HUES64 (cell line): ENCODE measurements around the gene SRP19.
"Not testable (repeated sequence)": the region's sequence is repeated elsewhere in the genome, so short reads cannot be mapped to it uniquely, and the experiment has no call there.

ENCODE experiments used
- H3K27ac ChIP-seq: 2 replicates; pipeline ENCODE4 v1.7.0; 2013; ENCODE audit warnings: low read depth, low read length, inconsistent platforms
- H3K27me3 ChIP-seq: 2 replicates; pipeline ENCODE4 v1.6.1; 2013; ENCODE audit warnings: mild to moderate bottlenecking, low read length; ENCODE audit not compliant: insufficient read depth
- H3K36me3 ChIP-seq: 2 replicates; pipeline ENCODE4 v1.6.1; 2013; ENCODE audit warnings: mild to moderate bottlenecking, low read length; ENCODE audit not compliant: insufficient read depth
- H3K4me1 ChIP-seq: 2 replicates; pipeline ENCODE4 v1.6.1; 2013; ENCODE audit warnings: mild to moderate bottlenecking, low read length, moderate library complexity; ENCODE audit not compliant: insufficient read depth
- H3K4me3 ChIP-seq: 2 replicates; pipeline ENCODE4 v1.5.1; 2013; ENCODE audit warnings: mild to moderate bottlenecking, low read length, moderate library complexity
- H3K9ac ChIP-seq: 2 replicates; pipeline ENCODE4 v1.6.1; 2013; ENCODE audit warnings: mild to moderate bottlenecking, low read depth, low read length
- H3K9me3 ChIP-seq: 2 replicates; pipeline ENCODE4 v1.6.1; 2013; ENCODE audit warnings: low read depth, low read length; ENCODE audit not compliant: insufficient read depth
- WGBS: fragments of 150-250, 120-280 bp; methylation state at CpG from one replicate; pipeline ENCODE4 v1.1.7; 2013; ENCODE audit warnings: missing lambda C conversion rate; 5-methylcytosine and 5-hydroxymethylcytosine counted together

SRP19 gene

GRCh38 chr5:112895682-112896081 lies 34.6 kb downstream of the SRP19 start:
- WGBS, result 91% methylated on average over 3 of the region's 3 CpGs
- no peak overlapping the region for H3K27ac ChIP-seq
- H3K36me3 ChIP-seq, result peaks cover 62% of the 10 kb centered on the region

DNA sequence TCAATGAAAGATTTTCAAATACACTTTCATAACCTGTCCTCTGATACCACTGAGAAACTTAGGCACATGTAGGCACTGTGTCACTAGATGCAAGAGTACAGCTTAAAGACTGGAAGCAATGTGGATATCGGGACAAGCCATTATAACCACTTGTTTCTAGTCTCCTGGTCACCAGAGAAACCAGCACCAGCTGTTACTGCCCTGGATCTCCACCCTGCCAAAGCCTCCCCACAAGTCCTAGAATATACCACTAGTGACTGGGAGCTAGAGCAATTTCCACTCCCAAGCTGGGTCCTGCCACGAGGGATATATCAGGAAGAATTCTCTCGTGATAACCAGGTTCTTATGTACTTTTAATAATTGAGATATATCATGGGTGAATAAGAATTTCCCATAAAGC lies 41.5 kb downstream of the SRP19 start:
- Histone ChIP-seq H3K27me3 (no peaks in the 10 kb centered on the region), H3K36me3 (peaks cover 51% of the 10 kb centered on the region), H3K4me3 (no peak overlapping the region), H3K27ac (no peak overlapping the region), H3K9me3 (no peaks in the 10 kb centered on the region), H3K4me1 (no peaks in the 10 kb centered on the region), H3K9ac (no peak overlapping the region)
- 86% methylated on average over 2 of the region's 3 CpGs for WGBS

More at GRCh38 chr5:112895682-112896081, 34.6 kb downstream of the SRP19 start:
- H3K9me3 ChIP-seq, result no peaks in the 10 kb centered on the region
- no peak overlapping the region for H3K4me3 ChIP-seq
- no peak overlapping the region for H3K9ac ChIP-seq
- H3K4me1 ChIP-seq, result no peaks in the 10 kb centered on the region
- H3K27me3 ChIP-seq, result no peaks in the 10 kb centered on the region

DNA sequence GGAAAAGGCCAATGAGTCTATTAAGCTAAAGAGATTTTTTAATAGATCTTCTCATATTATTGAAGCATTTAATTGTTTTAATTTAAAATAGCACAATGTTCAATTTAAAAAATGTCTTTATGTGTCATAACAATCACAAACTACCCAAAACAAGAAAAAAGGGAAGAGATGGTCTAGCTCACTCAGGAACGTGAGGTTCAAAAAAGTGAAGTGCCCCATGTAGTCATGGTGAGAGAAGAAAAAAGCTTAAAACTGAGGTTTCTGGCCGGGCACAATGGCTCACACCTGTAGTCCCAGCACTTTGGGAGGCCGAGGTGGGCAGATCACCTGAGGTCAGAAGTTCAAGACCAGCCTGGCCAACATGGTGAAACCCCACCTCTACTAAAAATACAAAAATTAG lies 43.9 kb downstream of the SRP19 start:
- 93% methylated on average over 3 of the region's 3 CpGs for WGBS
- H3K27ac ChIP-seq, H3K4me3 ChIP-seq, H3K9me3 ChIP-seq, H3K4me1 ChIP-seq, H3K9ac ChIP-seq, H3K27me3 ChIP-seq: not testable (repeated sequence)
- peaks cover 42% of the 10 kb centered on the region for H3K36me3 ChIP-seq

DNA sequence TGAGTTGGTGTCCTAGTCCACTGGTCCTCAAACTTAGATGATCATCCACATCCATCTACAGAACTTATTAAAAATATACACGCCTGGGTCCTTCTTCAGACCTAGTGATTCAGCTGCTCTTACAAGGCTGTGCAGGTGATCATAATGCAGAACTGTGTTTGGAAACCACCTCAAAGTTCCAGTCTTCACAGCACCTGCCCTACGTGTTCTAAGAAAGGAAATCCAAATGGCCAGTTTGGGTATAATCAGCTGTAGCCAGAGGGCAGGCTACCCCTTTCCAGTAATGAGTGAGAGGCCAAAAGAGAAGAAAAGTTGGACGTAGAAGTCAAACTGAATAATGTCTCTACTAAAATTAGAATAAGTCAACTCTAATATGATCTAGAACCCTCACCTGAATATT lies 45.5 kb downstream of the SRP19 start:
- 99% methylated on average over 2 of the region's 3 CpGs for WGBS
- H3K4me3 ChIP-seq, result no peak overlapping the region
- H3K9me3 ChIP-seq, result no peaks in the 10 kb centered on the region
- no peaks in the 10 kb centered on the region for H3K4me1 ChIP-seq
- no peak overlapping the region for H3K9ac ChIP-seq
- H3K27ac ChIP-seq, result no peak overlapping the region
- H3K27me3 ChIP-seq, result no peaks in the 10 kb centered on the region
- H3K36me3 ChIP-seq, result peaks cover 33% of the 10 kb centered on the region

DNA sequence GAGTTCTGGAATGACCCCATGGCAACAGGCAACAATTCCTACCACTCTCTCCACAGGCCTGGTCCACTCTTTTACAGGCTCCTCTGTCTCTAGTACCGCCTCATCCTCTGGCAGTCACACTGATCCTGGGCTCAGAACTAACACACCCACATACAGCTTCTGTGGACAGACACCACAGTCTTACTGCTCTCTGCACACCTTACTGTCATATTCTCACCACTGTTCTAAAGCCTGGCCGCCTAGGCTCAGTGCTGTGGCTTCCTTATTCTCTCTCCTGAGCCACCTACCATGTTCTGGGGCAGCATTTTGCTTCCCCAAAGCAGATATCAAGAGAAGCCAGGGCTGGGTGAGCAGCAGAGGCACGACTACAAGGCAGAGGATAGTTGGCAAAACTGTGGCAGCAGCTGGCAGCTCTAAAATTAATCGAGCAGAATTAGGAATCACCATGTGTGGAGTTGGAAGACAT lies 46.1 kb downstream of the SRP19 start:
- WGBS, result 92% methylated on average over 4 of the region's 4 CpGs
- H3K9me3 ChIP-seq, result no peaks in the 10 kb centered on the region

GRCh38 chr5:112908854-112909253 lies 47.8 kb downstream of the SRP19 start:
- H3K9me3 ChIP-seq, result no peaks in the 10 kb centered on the region
- no peak overlapping the region for H3K27ac ChIP-seq
- peaks cover 24% of the 10 kb centered on the region; the same call in 1 of the 2 replicates for H3K36me3 ChIP-seq
- no peak overlapping the region for H3K4me3 ChIP-seq
- no peaks in the 10 kb centered on the region for H3K27me3 ChIP-seq
- no peak overlapping the region for H3K9ac ChIP-seq
- H3K4me1 ChIP-seq, result no peaks in the 10 kb centered on the region

More for the DNA sequence above, 46.1 kb downstream of the SRP19 start:
- H3K4me1 ChIP-seq, result no peaks in the 10 kb centered on the region
- H3K27ac ChIP-seq, result no peak overlapping the region
- H3K9ac ChIP-seq, result no peak overlapping the region
- H3K27me3 ChIP-seq, result no peaks in the 10 kb centered on the region
- H3K36me3 ChIP-seq, result peaks cover 27% of the 10 kb centered on the region
- H3K4me3 ChIP-seq, result no peak overlapping the region

- Histone ChIP-seq H3K27me3 (no peaks in the 10 kb centered on the region), H3K4me3 (no peak overlapping the region), H3K9me3 (no peaks in the 10 kb centered on the region), H3K9ac (no peak overlapping the region), H3K4me1 (no peaks in the 10 kb centered on the region), H3K36me3 (peaks cover 31% of the 10 kb centered on the region; the same call in 1 of the 2 replicates), H3K27ac (no peak overlapping the region)
- WGBS, result 90% methylated on average over 1 of the region's 1 CpG
Observed at GRCh38 chr5:112910529-112910928, 49.4 kb downstream of the SRP19 start.

- Histone ChIP-seq H3K9ac (no peak overlapping the region), H3K4me3 (no peak overlapping the region), H3K27me3 (no peaks in the 10 kb centered on the region), H3K36me3 (peaks cover 52% of the 10 kb centered on the region), H3K9me3 (no peaks in the 10 kb centered on the region), H3K27ac (no peak overlapping the region), H3K4me1 (no peaks in the 10 kb centered on the region)
- 91% methylated on average over 4 of the region's 4 CpGs for WGBS
Observed at GRCh38 chr5:112914584-112914983, 53.5 kb downstream of the SRP19 start.

DNA sequence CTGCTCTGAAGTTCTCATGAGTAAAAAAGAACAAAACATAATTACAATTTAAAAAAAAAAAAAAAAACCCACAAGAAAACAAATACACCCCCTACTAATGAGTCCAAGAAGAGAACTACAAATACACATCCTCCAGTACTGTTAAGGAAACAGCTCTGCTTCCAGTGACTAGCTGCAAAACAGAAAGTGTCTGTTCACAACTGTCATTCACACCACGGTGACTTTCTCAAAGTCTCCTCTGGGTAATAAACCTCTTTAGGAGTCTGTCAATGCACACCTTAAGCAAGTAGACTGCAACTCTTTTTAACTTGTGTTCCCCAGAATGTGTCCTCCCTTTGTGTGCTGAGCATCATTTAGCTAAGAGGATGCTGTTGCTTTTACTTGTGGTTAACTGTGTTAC lies 54.7 kb downstream of the SRP19 start:
- Histone ChIP-seq H3K4me1 (peaks cover 7% of the 10 kb centered on the region; the same call in 1 of the 2 replicates), H3K27ac (no peak overlapping the region), H3K36me3 (peaks cover 48% of the 10 kb centered on the region), H3K9ac (no peak overlapping the region), H3K4me3 (no peak overlapping the region), H3K27me3 (no peaks in the 10 kb centered on the region), H3K9me3 (no peaks in the 10 kb centered on the region)
- WGBS, result 98% methylated on average over 1 of the region's 1 CpG

DNA sequence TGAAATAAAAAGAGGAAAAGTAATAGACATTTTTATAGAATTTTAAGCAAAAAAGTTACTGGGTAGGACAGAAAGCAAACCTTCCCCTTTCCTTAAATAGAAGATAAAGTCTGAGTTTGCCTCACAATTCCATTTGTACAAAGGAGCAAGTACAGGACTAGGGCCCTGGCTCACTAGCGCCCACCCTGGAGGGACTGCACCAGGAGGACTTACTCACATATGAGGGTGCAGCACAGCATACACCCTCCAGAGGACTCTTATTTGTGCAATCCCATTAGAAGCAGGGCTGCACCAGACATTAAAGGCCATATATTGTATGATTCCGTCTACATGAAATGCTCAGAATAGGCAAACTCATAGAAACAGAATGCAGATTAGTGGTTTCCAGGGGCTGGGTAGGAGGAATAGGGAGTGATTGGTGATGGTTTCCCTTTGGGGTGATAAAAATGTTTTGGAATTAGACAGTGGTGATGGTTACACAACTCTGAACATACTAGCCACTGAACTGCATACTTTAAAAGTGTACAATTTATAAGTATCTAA lies 56.4 kb downstream of the SRP19 start:
- H3K9ac ChIP-seq, result no peak overlapping the region
- H3K27me3 ChIP-seq, result peaks cover 2% of the 10 kb centered on the region; the same call in 1 of the 2 replicates
- no peak overlapping the region for H3K4me3 ChIP-seq
- peaks cover 10% of the 10 kb centered on the region; the same call in 1 of the 2 replicates for H3K4me1 ChIP-seq
- WGBS, result 95% methylated on average over 2 of the region's 2 CpGs
- no peak overlapping the region for H3K27ac ChIP-seq
- no peaks in the 10 kb centered on the region for H3K9me3 ChIP-seq
- peaks cover 48% of the 10 kb centered on the region for H3K36me3 ChIP-seq

GRCh38 chr5:112918136-112918535 lies 57.0 kb downstream of the SRP19 start:
- no peak overlapping the region for H3K9ac ChIP-seq
- WGBS, result 95% methylated on average over 3 of the region's 3 CpGs
- peaks cover 11% of the 10 kb centered on the region; the same call in 1 of the 2 replicates for H3K4me1 ChIP-seq
- H3K4me3 ChIP-seq, result no peak overlapping the region
- H3K27me3 ChIP-seq, result peaks cover 8% of the 10 kb centered on the region; the same call in 1 of the 2 replicates
- H3K27ac ChIP-seq, result no peak overlapping the region
- peaks cover 48% of the 10 kb centered on the region for H3K36me3 ChIP-seq
- H3K9me3 ChIP-seq, result no peaks in the 10 kb centered on the region

DNA sequence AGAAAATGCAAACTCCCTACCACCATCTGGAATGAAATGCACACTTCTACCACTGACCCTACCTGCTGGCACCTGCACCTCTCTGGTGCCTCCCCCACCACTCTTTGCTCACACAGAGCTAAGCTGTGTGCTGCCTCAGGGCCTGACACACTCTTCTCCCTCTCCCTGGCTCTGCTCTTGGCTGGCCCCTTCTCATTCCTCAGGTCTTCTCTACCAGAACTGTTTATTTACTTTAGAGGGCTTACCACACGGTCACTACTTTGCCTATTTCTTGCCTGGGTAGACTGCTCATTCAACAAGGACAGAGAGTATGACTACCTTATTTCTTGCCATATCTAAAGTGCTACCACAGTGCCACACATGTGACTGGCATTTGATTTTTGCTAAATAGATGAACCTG lies 57.6 kb downstream of the SRP19 start:
- Histone ChIP-seq H3K9ac (no peak overlapping the region), H3K27me3 (peaks cover 14% of the 10 kb centered on the region; the same call in 1 of the 2 replicates), H3K4me3 (no peak overlapping the region), H3K9me3 (no peaks in the 10 kb centered on the region), H3K36me3 (peaks cover 48% of the 10 kb centered on the region), H3K4me1 (peaks cover 11% of the 10 kb centered on the region; the same call in 1 of the 2 replicates), H3K27ac (no peak overlapping the region)
- WGBS, result 83% methylated on average over 1 of the region's 1 CpG
